Smooth muscle cell (in vitro differentiated cells): Measurements from ENCODE around the gene RHOBTB3. TPM values are rescaled to one million over a fixed set of nuclear protein-coding genes. Genes with fewer than 3 reads are reported as not detected.
A peak's percentile ranks its signal among the peaks of the same experiment; 100 is the strongest.

Source experiments
- DNase-seq: peaks from one replicate; lab custom pipeline; 2025; ENCODE audit not compliant: unreplicated experiment; lab: John Stamatoyannopoulos, UW
- H2AFZ ChIP-seq: fragments of 200-600 bp; sonication (generic); 2 replicates; pipeline ENCODE4 v1.6.0; 2016; ENCODE audit warnings: antibody characterized with exemption, low read depth, mild to moderate bottlenecking
- H3F3A ChIP-seq: fragments of 200-600 bp; sonication (generic); 2 replicates; pipeline ENCODE4 v1.6.0; 2017; ENCODE audit warnings: antibody characterized with exemption, low read depth
- H3K27ac ChIP-seq: fragments of 200-600 bp; sonication (generic); 2 replicates; pipeline ENCODE4 v1.5.1; 2016; ENCODE audit warnings: low read depth, mild to moderate bottlenecking
- H3K27me3 ChIP-seq: fragments of 200-600 bp; sonication (generic); 2 replicates; pipeline ENCODE4 v1.6.1; 2016; ENCODE audit warnings: low read depth, mild to moderate bottlenecking
- H3K36me3 ChIP-seq: fragments of 200-600 bp; sonication (generic); 2 replicates; pipeline ENCODE4 v1.5.1; 2016; ENCODE audit warnings: low read depth
- H3K4me1 ChIP-seq: fragments of 200-600 bp; sonication (generic); 2 replicates; pipeline ENCODE4 v1.5.1; 2016; ENCODE audit warnings: low read depth
- H3K4me2 ChIP-seq: fragments of 200-600 bp; sonication (generic); 2 replicates; pipeline ENCODE4 v1.6.0; 2016; ENCODE audit warnings: mild to moderate bottlenecking
- H3K4me3 ChIP-seq: fragments of 200-600 bp; sonication (generic); 2 replicates; pipeline ENCODE4 v1.5.1; 2016; ENCODE audit warnings: mild to moderate bottlenecking
- H3K79me2 ChIP-seq: fragments of 200-600 bp; sonication (generic); 2 replicates; pipeline ENCODE4 v1.6.0; 2016; ENCODE audit warnings: low read depth, mild to moderate bottlenecking
- H3K9ac ChIP-seq: fragments of 200-600 bp; sonication (generic); 2 replicates; pipeline ENCODE4 v1.6.0; 2016; ENCODE audit warnings: low read depth
- H3K9me3 ChIP-seq: fragments of 200-600 bp; sonication (generic); replicated peaks from 2 replicates; pipeline ENCODE4 v1.5.1; 2016; ENCODE audit warnings: low read depth
- H4K20me1 ChIP-seq: fragments of 200-600 bp; sonication (generic); 2 replicates; pipeline ENCODE4 v1.6.0; 2016; ENCODE audit warnings: low read depth
- WGBS: methylation state at CpG from one replicate; pipeline ENCODE4 v1.1.7; 2016; ENCODE audit warnings: low lambda C conversion rate; 5-methylcytosine and 5-hydroxymethylcytosine counted together
- polyA plus RNA-seq: library from polyadenylated mRNA; unstranded; fragments of >200 nt; fragmentation: Nextera tagmentation; extraction: Ambion mirVana; gene quantifications from 2 replicates; pipeline ENCODE4 v1.2.1, GENCODE V29; 2016
- total RNA-seq: library from RNA; depleted of rRNA; stranded (reverse); fragments of >200 nt; gene quantifications from 2 replicates; pipeline ENCODE4 v1.2.3, GENCODE V29; 2014
- TF ChIP-seq, protein P1 (sequence below): fragments of 200-600 bp; sonication (generic); IDR thresholded peaks from 2 replicates; pipeline ENCODE4 v1.5.1; 2017; ENCODE audit warnings: borderline replicate concordance, mild to moderate bottlenecking, antibody characterized with exemption; ENCODE audit not compliant: insufficient read depth, poor library complexity, severe bottlenecking

RHOBTB3 gene
- total and polyA plus RNA-seq, 2 experiments from 2014 or later, result 127 to 213 TPM

- H3K27me3 ChIP-seq, result no peaks in the 10 kb centered on the region
- DNase-seq, result no peak
- peaks cover 20% of the 10 kb centered on the region for H3K4me1 ChIP-seq
- peak overlapping the region; percentile 96 for H3K27ac ChIP-seq
- H3K4me2 ChIP-seq, result peak overlapping the region; percentile 88
- H3K9ac ChIP-seq, result peak overlapping the region; percentile 81
- peak overlapping the region; percentile 4 for H2AFZ ChIP-seq
- 40% methylated on average over 7 of the region's 7 CpGs for whole genome bisulfite sequencing
- H4K20me1 ChIP-seq, result peaks cover 29% of the 10 kb centered on the region
- no peaks in the 10 kb centered on the region for H3K9me3 ChIP-seq
- H3K79me2 ChIP-seq, result peaks cover 33% of the 10 kb centered on the region
- TF ChIP-seq, protein P1, sequence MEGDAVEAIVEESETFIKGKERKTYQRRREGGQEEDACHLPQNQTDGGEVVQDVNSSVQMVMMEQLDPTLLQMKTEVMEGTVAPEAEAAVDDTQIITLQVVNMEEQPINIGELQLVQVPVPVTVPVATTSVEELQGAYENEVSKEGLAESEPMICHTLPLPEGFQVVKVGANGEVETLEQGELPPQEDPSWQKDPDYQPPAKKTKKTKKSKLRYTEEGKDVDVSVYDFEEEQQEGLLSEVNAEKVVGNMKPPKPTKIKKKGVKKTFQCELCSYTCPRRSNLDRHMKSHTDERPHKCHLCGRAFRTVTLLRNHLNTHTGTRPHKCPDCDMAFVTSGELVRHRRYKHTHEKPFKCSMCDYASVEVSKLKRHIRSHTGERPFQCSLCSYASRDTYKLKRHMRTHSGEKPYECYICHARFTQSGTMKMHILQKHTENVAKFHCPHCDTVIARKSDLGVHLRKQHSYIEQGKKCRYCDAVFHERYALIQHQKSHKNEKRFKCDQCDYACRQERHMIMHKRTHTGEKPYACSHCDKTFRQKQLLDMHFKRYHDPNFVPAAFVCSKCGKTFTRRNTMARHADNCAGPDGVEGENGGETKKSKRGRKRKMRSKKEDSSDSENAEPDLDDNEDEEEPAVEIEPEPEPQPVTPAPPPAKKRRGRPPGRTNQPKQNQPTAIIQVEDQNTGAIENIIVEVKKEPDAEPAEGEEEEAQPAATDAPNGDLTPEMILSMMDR, result no peak
- no peaks in the 10 kb centered on the region for H3K36me3 ChIP-seq
- peaks cover 21% of the 10 kb centered on the region for H3F3A ChIP-seq
- peak overlapping the region; percentile 78 for H3K4me3 ChIP-seq
These were observed 92.1 kb downstream of the RHOBTB3 start for GRCh38 chr5:95823218-95823737.

DNA sequence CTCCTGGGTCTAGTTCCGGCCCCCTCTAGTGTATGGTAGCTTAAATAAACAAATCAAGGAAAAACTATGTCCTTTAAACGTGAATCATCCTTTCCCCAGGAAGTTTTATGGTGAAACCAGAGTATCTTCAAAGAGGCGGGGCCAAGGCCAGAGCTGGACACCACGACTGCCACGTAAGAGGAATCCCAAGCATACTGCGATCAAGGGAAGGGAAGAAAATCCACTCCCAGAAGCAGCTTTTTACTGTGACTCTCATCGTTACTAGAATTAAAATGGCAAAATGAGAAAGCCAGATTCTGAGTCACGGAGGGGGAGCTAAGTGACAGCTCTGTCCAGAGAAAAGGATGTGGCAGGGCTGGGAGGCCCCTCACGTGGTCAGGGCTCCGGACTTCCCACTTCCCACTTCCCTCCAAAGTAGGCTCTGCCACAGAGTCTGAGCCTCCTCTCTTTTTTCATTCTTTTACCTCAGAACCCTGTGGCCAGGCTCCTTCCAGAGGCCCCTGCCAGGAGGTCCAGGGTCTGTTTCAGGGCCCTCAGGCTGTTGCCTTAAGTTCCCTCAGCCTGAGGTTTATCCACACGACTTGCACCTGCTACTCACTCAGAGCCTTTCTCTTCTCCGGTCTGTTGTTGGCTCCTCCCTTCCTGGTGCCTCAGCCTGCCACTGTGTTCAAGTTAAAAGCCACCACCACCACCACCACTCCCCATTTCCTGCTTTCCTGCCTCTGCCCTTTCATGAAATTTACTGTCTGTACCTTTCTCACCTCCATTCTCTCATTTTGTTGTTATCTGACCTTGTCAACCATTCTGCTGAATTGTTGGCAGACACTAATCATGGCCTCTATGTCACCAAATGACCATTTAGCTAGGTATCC is 92.8 kb downstream of the RHOBTB3 start:
- Histone ChIP-seq H3K9ac (peak overlapping the region; percentile 81), H3K4me1 (peaks cover 18% of the 10 kb centered on the region), H2AFZ (peak overlapping the region; percentile 0), H3K27ac (peak overlapping the region; percentile 96), H3K36me3 (no peaks in the 10 kb centered on the region), H3K4me2 (peak overlapping the region; percentile 88), H4K20me1 (peaks cover 22% of the 10 kb centered on the region), H3K4me3 (no peak overlapping the region), H3F3A (peaks cover 21% of the 10 kb centered on the region), H3K79me2 (peaks cover 26% of the 10 kb centered on the region), H3K27me3 (no peaks in the 10 kb centered on the region), H3K9me3 (no peaks in the 10 kb centered on the region)
- TF ChIP-seq, protein P1, result no peak
- WGBS, result 11% methylated on average over 12 of the region's 12 CpGs
- DNase-seq, result peak; percentile 60

GRCh38 chr5:95824747-95825146 is 93.6 kb downstream of the RHOBTB3 start:
- Histone ChIP-seq H3K4me2 (no peak overlapping the region), H3K9ac (no peak overlapping the region), H3F3A (peaks cover 21% of the 10 kb centered on the region), H4K20me1 (peaks cover 16% of the 10 kb centered on the region), H3K27me3 (no peaks in the 10 kb centered on the region), H3K27ac (peak overlapping the region; percentile 96), H2AFZ (no peak overlapping the region), H3K79me2 (peaks cover 23% of the 10 kb centered on the region), H3K36me3 (no peaks in the 10 kb centered on the region), H3K4me3 (no peak overlapping the region), H3K9me3 (no peaks in the 10 kb centered on the region), H3K4me1 (peaks cover 18% of the 10 kb centered on the region)
- TF ChIP-seq, protein P1, result no peak
- no peak for DNase-seq
- WGBS, result 94% methylated on average over 5 of the region's 5 CpGs
